PC-9 (cell line): ENCODE results near the gene PTGDS. TPM values are rescaled to one million over a fixed set of nuclear protein-coding genes. Genes with fewer than 3 reads are reported as not detected.

Experiments
- BruUV-seq: library from RNA; stranded (reverse); fragments of 400-500 nt; replicated peaks from 2 replicates; lab custom pipeline; 2021; lab: Mats Ljungman, UMichigan
- CTCF ChIA-PET: fragments of 300-600 bp; sonication (Branson Sonifier 250); formaldehyde crosslinking; loops from one replicate; lab custom pipeline; 2022; ENCODE audit warnings: antibody characterized with exemption; lab: Charles Lee
- POLR2A ChIA-PET: fragments of 300-600 bp; sonication (Branson Sonifier 250); formaldehyde crosslinking; loops from one replicate; lab custom pipeline; 2022; ENCODE audit warnings: antibody characterized with exemption; ENCODE audit not compliant: unreplicated experiment; lab: Charles Lee
- DNase-seq, 2 experiments: peaks; one replicate each; pipeline versions ENCODE4 v3.0.0 to v3.0.0-alpha.2; 2015 to 2022; ENCODE audit warnings: mixed read lengths in 1 of 2
- H2AFZ ChIP-seq: fragments of 200-600 bp; sonication (generic); 2 replicates; pipeline ENCODE4 v1.8.1; 2017; ENCODE audit warnings: antibody characterized with exemption
- H3F3A ChIP-seq: fragments of 200-600 bp; sonication (generic); 2 replicates; pipeline ENCODE4 v1.8.1; 2017; ENCODE audit warnings: antibody characterized with exemption, mild to moderate bottlenecking, low read depth; ENCODE audit not compliant: insufficient read depth
- H3K27ac ChIP-seq: fragments of 200-600 bp; sonication (generic); 2 replicates; pipeline ENCODE4 v1.6.1; 2016; ENCODE audit warnings: mixed run types
- H3K27me3 ChIP-seq: fragments of 200-600 bp; sonication (generic); 2 replicates; pipeline ENCODE4 v1.6.1; 2016; ENCODE audit warnings: low read depth, mixed run types; ENCODE audit not compliant: insufficient read depth
- H3K36me3 ChIP-seq: fragments of 200-600 bp; sonication (generic); 2 replicates; pipeline ENCODE4 v1.6.1; 2016; ENCODE audit warnings: low read depth, mixed run types
- H3K4me1 ChIP-seq: fragments of 200-600 bp; sonication (generic); replicated peaks from 2 replicates; pipeline ENCODE4 v1.6.1; 2016; ENCODE audit warnings: mixed run types; ENCODE audit not compliant: insufficient read depth
- H3K4me2 ChIP-seq: fragments of 200-600 bp; sonication (generic); 2 replicates; pipeline ENCODE4 v1.6.1; 2017; ENCODE audit warnings: mixed run types
- H3K4me3 ChIP-seq: fragments of 200-600 bp; sonication (generic); 2 replicates; pipeline ENCODE4 v1.6.1; 2016; ENCODE audit warnings: mixed run types
- H3K79me2 ChIP-seq: fragments of 200-600 bp; sonication (generic); 2 replicates; pipeline ENCODE4 v1.6.1; 2017; ENCODE audit warnings: low read depth, mixed run types
- H3K9me2 ChIP-seq: fragments of 200-600 bp; sonication (generic); 2 replicates; pipeline ENCODE4 v1.8.1; 2017; ENCODE audit warnings: mild to moderate bottlenecking; ENCODE audit not compliant: insufficient read depth
- H3K9me3 ChIP-seq: fragments of 200-600 bp; sonication (generic); 2 replicates; pipeline ENCODE4 v1.8.1; 2016; ENCODE audit warnings: low read depth; ENCODE audit not compliant: insufficient read depth
- H4K20me1 ChIP-seq: fragments of 200-600 bp; sonication (generic); 2 replicates; pipeline ENCODE4 v1.8.1; 2017; ENCODE audit not compliant: insufficient read depth
- EZH2 ChIP-seq: fragments of 200-600 bp; sonication (generic); IDR thresholded peaks from 2 replicates; pipeline ENCODE4 v1.8.0; 2017; ENCODE audit warnings: antibody characterized with exemption, low read depth
- intact Hi-C: fragments of 100-400 bp; cut with micrococcal nuclease; formaldehyde crosslinking; loops from one replicate; pipeline ENCODE4 v1.10.0; 2022; ENCODE audit not compliant: unreplicated experiment
- total RNA-seq: library from RNA; stranded (reverse); gene quantifications from 2 replicates; pipeline ENCODE4 v1.2.3, GENCODE V29; 2021
- TF ChIP-seq, protein P1 (sequence below): fragments of 200-600 bp; sonication (generic); conservative IDR thresholded peaks from 2 replicates; pipeline ENCODE4 v1.6.1; 2017; ENCODE audit warnings: mixed run types, antibody characterized with exemption, mild to moderate bottlenecking, moderate library complexity

Gene PTGDS
- total RNA-seq, 1 experiment from 2014 or later, result 1.7 TPM

DNA sequence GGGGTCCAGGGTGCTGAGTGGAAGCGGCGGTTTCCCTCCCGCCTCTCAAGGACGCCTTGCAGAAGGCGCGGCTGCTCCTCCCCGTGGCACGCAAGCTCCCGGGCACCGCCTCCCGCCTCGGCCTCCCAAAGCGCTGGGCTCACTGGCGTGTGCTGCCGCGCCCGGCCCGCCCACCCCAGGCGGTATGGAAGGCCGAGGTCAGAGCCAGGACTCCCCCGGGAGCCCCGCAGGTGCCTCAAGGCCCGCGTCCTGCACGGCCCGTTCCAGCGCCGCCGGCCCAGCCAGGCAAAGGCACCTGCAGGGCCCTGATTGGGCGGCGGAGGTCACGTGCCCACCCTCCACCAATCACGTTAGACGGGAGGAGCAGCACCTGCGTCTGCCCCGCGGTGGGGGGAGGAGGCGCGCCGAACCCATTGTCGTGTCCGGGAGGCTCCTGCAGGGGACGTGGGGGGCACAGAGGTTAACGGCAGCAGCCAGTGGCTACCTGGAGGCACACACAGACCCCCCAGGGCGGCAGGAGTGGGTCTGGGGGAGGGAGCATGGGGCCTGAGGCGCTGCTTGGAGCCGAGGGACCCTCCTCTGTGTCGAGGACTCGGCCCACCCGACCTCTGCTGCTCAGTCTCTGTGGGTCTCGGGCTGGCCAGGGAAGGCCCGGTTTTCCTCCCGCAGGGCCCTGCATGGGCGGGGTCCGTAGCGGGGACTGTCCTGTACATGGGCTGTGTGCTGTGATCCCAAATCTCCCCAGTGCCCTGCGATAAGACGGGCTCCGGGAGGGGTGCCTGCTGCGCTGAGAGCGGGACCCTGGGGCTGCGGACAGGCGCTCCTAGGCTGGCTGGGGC, 27.3 kb upstream of the PTGDS start:
- Histone ChIP-seq H3K4me1 (peaks cover 20% of the 10 kb centered on the region), H3K27ac (peak overlapping the region; percentile 68), H2AFZ (peak overlapping the region; percentile 94), H3K9me2 (no peaks in the 10 kb centered on the region), H3K36me3 (no peaks in the 10 kb centered on the region), H3F3A (peaks cover 21% of the 10 kb centered on the region; the same call in 1 of the 2 replicates), H3K4me2 (peak overlapping the region; percentile 99), H3K9me3 (no peaks in the 10 kb centered on the region), H3K4me3 (peak overlapping the region; percentile 77), H3K27me3 (no peaks in the 10 kb centered on the region), H3K79me2 (no peaks in the 10 kb centered on the region), H4K20me1 (no peaks in the 10 kb centered on the region)
- TF ChIP-seq EZH2, result no peak
- TF ChIP-seq, protein P1, sequence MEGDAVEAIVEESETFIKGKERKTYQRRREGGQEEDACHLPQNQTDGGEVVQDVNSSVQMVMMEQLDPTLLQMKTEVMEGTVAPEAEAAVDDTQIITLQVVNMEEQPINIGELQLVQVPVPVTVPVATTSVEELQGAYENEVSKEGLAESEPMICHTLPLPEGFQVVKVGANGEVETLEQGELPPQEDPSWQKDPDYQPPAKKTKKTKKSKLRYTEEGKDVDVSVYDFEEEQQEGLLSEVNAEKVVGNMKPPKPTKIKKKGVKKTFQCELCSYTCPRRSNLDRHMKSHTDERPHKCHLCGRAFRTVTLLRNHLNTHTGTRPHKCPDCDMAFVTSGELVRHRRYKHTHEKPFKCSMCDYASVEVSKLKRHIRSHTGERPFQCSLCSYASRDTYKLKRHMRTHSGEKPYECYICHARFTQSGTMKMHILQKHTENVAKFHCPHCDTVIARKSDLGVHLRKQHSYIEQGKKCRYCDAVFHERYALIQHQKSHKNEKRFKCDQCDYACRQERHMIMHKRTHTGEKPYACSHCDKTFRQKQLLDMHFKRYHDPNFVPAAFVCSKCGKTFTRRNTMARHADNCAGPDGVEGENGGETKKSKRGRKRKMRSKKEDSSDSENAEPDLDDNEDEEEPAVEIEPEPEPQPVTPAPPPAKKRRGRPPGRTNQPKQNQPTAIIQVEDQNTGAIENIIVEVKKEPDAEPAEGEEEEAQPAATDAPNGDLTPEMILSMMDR, result no peak; the same call in 1 of the 2 replicates
- CTCF ChIA-PET, result interaction anchor here (0.7 kb wide), 1 partner anchor 28 kb away, joined by 5 read pairs; no protein-coding TSS in a partner anchor
- intact Hi-C loops, result loop anchor here (1.0 to 2.0 kb wide), 2 partner anchors 46 to 159 kb away; partner anchors contain the start of genes CLIC3 and TMEM141
- POLR2A ChIA-PET, result interaction anchor here (0.5 to 0.6 kb wide), 2 partner anchors 42 to 137 kb away, joined by 3 to 6 read pairs; partner anchors contain the start of genes MAN1B1 and PAXX
- peak; percentile 86 to 99 for DNase-seq
- BruUV-seq, result TSS peak; percentile 95

DNA sequence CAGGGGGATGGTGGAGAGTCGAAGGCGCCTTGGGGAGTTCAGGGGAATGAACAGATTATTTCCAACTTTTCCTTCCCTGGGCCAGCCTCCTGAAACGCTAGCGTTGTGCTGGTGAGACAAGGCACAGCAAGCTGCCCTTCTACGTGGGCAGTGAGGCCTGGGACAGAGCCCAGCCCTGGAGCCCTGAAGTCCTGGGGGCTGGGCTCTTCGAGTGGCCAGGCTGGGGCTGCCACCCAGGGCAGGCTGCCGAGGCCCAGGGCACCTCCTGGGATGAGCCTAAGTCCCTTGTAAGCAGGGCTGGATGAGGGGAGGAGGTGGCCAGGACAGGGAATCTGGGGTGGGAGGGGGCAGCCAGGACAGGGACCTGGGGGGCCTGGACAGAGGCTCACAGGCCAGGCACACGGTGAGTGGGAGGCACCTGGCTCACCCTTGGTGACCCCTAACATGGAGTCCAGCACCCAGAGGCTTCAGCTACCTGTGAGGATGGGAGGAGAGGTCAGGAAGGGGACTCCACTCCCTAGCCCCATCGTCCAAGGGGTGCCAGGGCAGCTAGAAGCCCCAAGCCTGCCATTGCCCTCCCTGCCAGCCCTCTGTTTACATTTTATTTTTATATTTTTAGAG, 26.5 kb upstream of the PTGDS start:
- intact Hi-C loops, result loop anchor here (1.0 to 2.0 kb wide), 2 partner anchors 46 to 160 kb away; partner anchors contain the start of genes CLIC3 and TMEM141
- peaks cover 20% of the 10 kb centered on the region for H3K4me1 ChIP-seq
- peak in 1 of 2 experiments; percentile 29 for DNase-seq
- no peaks in the 10 kb centered on the region for H3K79me2 ChIP-seq
- no peaks in the 10 kb centered on the region for H3K9me2 ChIP-seq
- CTCF ChIA-PET, result no interaction called here
- peak overlapping the region; percentile 77 for H3K4me3 ChIP-seq
- no TSS peak for BruUV-seq
- H3K9me3 ChIP-seq, result no peaks in the 10 kb centered on the region
- no peaks in the 10 kb centered on the region for H3K27me3 ChIP-seq
- peak overlapping the region; percentile 68 for H3K27ac ChIP-seq
- H4K20me1 ChIP-seq, result no peaks in the 10 kb centered on the region
- H3K4me2 ChIP-seq, result peak overlapping the region; percentile 99
- H2AFZ ChIP-seq, result peak overlapping the region; percentile 94
- POLR2A ChIA-PET, result no interaction called here
- TF ChIP-seq, protein P1, result no peak
- no peak for TF ChIP-seq EZH2
- no peaks in the 10 kb centered on the region for H3K36me3 ChIP-seq
- peaks cover 21% of the 10 kb centered on the region; the same call in 1 of the 2 replicates for H3F3A ChIP-seq

DNA sequence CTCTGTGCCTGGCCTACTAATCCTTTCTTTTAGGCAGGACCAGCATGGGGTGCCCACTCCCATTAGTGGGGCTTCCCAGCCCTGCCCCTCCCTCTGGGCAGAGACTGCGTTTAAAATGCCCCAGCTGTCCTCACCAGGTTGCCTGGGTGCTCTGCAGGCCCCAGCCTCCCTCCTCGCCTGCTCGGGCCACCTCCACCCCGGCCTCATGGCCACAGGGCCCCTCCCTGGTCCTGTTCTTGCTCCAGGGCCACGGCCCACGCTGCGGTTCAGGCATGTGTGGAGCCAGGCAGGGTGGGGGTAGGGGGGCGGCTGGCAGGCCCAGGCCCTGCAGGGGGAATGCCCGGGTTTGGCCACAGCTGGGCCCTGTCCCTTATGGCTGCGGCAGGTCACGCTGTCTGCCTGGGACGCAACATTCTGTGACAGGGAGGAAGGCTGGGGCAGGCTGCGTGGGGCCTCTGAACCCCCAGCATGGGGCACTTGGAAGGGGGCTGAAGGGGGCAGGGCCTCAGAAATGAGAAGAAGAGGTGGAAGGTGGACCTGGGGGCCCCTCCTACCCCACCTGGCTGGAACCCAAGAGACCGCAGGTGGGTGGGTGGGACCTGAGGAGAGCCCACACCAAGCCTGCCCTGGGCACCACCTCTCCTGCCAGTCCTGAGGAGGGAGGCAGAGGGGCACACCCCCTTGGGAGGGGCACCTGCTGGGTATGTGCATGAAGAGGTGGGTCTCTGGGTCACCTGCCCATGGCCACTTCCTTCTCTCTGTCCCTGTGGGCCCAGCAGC, 25.6 kb upstream of the PTGDS start, which contains the start of gene LCN12:
Gene LCN12, plus strand, starts transcription at position 733 of the 780 bp plus-strand sequence. CDS start 55 bp downstream, outside the sequence.
- Histone ChIP-seq H3K36me3 (no peaks in the 10 kb centered on the region), H3K4me2 (no peak within 1 kb of the TSS), H4K20me1 (no peaks in the 10 kb centered on the region), H3K27ac (no peak within 1 kb of the TSS), H3K27me3 (no peaks in the 10 kb centered on the region), H3K9me3 (no peaks in the 10 kb centered on the region), H3K9me2 (no peaks in the 10 kb centered on the region), H3F3A (peaks cover 19% of the 10 kb centered on the region; the same call in 1 of the 2 replicates), H3K79me2 (no peaks in the 10 kb centered on the region), H2AFZ (no peak within 1 kb of the TSS), H3K4me1 (peaks cover 20% of the 10 kb centered on the region), H3K4me3 (no peak within 1 kb of the TSS)
- no TSS peak for BruUV-seq
- TF ChIP-seq EZH2, result no peak
- TF ChIP-seq, protein P1, result no peak
- CTCF ChIA-PET, result no interaction called here
- intact Hi-C loops, result loop anchor here (2.0 kb wide), 1 partner anchor 161 kb away; the partner anchor contains the start of gene TMEM141
- DNase-seq, result peak in 1 of 2 experiments; percentile 48
- POLR2A ChIA-PET, result no interaction called here
